Erythroblast (primary cell): ENCODE measurements around the gene MAST3.

ENCODE experiments used
- DNase-seq, 2 experiments: peaks; one replicate each; lab custom pipeline; 2025; lab: John Stamatoyannopoulos, UW
- GATA1 ChIP-seq: IDR thresholded peaks from 2 replicates; pipeline ENCODE4 v1.6.1; 2011; ENCODE audit warnings: low read depth, mild to moderate bottlenecking, control low read depth, low read length, moderate library complexity
- POLR2A ChIP-seq: IDR thresholded peaks from 2 replicates; pipeline ENCODE4 v1.6.1; 2011; ENCODE audit warnings: mild to moderate bottlenecking, low read length

The MAST3 gene

DNA sequence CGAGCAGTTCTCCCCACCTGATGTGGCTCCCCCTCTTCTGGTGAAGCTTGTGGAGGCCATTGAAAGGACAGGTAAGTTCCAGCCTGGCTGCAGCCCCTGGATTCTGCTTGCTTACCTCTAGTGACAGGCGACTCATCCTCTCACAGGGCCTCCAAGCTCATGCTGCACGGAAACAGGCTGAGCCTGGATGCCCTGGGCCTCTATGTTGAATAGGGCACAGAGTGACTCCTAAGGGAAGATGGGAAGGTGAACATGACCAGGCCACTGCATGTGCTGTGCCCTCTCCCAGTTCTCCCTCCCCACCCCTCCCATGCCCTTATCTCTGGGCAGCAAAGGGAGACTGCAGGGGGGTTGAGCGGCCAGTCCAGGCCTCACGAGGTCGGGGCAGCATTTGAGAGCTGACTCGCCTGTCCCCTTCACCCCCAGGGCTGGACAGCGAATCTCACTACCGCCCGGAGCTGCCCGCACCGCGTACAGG lies 63.0 kb downstream of the MAST3 start:
- peak; percentile 74 for TF ChIP-seq POLR2A
- TF ChIP-seq GATA1: peak; percentile 22
- DNase-seq: peak; percentile 80 to 87

GRCh38 chr19:18160971-18161635 lies 63.5 kb downstream of the MAST3 start:
- peak; percentile 84 to 93 for DNase-seq
- TF ChIP-seq GATA1 (no peak), POLR2A (peak; percentile 9)

DNA sequence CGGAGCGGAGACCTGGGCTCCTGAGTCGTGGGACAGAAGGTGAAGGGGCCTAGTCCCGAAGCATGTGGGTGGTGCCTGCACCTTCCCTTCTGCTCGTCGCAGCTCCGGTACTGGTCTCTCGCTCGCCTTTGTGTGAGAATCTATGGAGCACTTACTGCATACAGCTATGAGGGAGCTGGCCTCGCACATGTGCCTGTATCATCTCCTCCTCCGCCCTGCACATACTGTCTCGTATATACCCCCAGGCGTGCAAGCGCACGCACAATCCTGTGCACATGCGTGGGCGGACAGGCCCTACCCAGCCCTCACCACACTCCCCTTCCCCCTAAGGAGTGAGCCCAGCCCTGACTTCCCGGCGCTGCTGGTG lies 64.0 kb downstream of the MAST3 start:
- TF ChIP-seq POLR2A (no peak), GATA1 (no peak)
- DNase-seq: no peak

- TF ChIP-seq POLR2A (no peak), GATA1 (no peak)
- no peak for DNase-seq
These were observed 66.5 kb downstream of the MAST3 start for GRCh38 chr19:18164072-18164471.

GRCh38 chr19:18165794-18166544 lies 68.4 kb downstream of the MAST3 start:
- TF ChIP-seq GATA1: no peak
- TF ChIP-seq POLR2A: no peak
- DNase-seq: no peak

DNA sequence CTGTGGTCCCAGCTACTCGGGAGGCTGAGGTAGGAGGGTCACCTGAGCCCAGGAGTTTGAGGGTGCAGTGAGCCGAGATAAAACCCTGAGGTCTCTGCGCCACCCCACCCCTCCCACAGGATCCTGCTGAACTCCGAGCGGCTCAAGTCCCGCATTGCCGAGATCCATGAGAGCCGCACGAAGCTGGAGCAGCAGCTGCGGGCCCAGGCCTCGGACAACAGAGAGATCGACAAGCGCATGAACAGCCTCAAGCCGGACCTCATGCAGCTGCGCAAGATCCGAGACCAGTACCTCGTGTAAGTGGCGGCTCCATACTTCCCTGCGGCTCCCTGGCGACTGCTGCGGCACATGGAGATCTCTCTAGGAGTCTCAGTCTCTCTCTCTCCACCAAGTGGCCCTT lies 69.4 kb downstream of the MAST3 start:
- TF ChIP-seq GATA1: no peak
- TF ChIP-seq POLR2A: no peak
- no peak for DNase-seq

GRCh38 chr19:18167975-18168645 lies 70.5 kb downstream of the MAST3 start:
- no peak for TF ChIP-seq POLR2A
- no peak for TF ChIP-seq GATA1
- peak in 1 of 2 experiments; percentile 80 for DNase-seq

GRCh38 chr19:18168673-18169381 lies 71.2 kb downstream of the MAST3 start:
- DNase-seq: no peak
- no peak for TF ChIP-seq GATA1
- TF ChIP-seq POLR2A: no peak

- no peak for TF ChIP-seq POLR2A
- no peak for TF ChIP-seq GATA1
- no peak for DNase-seq
These were observed 73.2 kb downstream of the MAST3 start for GRCh38 chr19:18170714-18171255.

DNA sequence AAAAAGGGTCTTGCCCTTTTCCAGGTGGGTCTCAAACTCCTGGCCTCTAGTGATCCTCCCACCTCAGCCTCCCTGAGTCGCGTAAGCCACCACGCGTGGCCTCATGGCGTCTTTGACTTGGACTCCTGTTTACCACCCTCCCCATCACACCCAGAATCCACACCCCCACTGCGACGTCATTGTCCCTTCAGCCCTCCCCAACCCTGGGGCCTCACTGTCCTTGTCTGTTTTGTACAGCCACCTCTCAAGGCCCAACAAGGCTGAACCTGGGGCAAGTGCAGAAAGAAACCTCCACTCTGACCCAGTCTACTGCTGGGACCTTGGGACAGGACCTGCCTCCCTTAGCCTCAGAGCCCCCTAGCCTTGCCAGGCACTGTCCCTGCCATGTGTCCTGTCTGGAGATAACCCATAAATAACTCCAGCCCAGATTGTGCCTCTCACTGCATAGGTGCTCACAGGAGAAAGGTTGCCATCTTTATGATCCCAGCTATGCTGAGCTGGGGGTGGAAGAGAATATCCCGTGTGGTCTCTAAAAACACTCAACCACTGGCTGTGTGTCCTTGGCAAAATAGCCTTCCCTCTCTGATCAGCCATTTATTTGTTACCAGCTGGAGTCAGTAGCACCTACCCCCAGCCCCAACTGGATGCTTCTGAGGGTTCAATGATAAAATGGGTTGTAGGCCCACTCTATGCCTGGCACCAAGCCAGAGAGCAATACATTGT lies 74.2 kb downstream of the MAST3 start:
- TF ChIP-seq GATA1: no peak
- peak; percentile 10 for TF ChIP-seq POLR2A

DNA sequence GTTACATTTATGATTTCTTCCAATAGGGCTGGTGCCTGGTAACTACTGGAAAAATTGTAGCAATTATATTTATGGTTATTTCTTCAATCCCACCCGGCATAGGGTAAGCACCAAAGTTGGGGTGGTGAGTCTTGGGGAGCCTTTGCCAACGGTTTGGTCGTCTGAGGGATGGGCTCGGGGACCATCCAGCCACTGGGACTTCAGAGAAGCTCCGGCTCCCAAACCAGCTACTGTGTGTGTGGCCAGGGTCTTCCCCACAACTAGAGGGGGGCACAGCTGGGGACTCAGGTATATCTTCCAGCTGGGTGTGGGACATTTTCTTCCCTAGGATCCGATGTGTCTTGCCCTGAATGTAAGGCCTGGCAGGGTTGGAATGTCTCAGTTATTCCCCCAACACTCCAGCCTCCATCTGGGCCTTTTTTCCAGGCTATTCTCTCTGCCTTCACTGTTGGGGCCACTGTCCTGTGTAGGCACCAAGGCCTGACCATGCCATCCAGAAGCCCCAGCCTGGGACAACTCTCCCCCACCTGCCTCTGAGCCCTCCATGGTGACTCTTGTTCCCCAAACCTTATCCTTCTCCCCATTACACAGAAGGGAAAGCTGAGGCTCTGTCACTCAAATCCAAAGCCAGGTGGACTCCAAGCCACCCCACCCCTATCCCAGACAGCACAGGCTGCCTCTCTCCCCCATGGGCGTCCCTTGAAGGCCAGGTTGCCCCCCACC lies 74.9 kb downstream of the MAST3 start:
- TF ChIP-seq GATA1 (no peak), POLR2A (no peak)
- no peak for DNase-seq

More for the DNA sequence above, 74.2 kb downstream of the MAST3 start:
- peak in 1 of 2 experiments; percentile 44 for DNase-seq

DNA sequence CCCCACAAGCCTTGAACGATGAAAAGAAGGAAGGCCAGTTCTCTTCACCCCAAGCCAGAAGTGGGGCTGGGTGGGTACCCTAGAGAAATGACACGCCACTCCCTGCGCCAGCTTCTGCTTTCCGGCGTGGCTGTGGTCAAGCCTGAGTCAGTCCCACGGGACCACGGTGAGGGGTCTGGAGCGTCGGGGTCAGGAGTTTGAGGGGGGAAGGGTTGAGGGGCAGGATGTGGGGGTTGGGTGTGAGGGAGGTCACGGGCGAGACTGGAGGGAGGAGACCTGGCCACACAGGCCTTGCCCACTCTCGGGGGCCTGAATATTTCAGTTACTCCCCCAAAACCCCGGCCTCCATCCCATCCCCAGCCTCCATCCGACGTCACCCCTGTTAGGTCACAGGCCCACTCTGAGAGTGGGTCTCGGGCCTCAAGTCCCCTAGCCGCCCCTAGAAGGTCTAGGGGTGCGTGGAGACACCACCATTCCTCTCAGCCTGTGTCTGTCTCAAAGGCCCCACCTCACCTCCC lies 75.5 kb downstream of the MAST3 start:
- no peak for DNase-seq

More for the DNA sequence above, 75.5 kb downstream of the MAST3 start:
- TF ChIP-seq POLR2A (no peak), GATA1 (no peak)
